ENCODE results near the gene PTPRE.
A peak's percentile ranks its signal among the peaks of the same experiment; 100 is the strongest.

Gene PTPRE

GRCh38 chr10:128060341-128061250 is 153.7 kb downstream of the PTPRE start:
- no peak for DNase-seq (ENCODE audit: low read depth)

- no peak for DNase-seq (ENCODE audit: low read depth)
Measured at GRCh38 chr10:128061306-128062300, 154.7 kb downstream of the PTPRE start.

GRCh38 chr10:128062331-128062880 is 155.5 kb downstream of the PTPRE start:
- no peak for DNase-seq (ENCODE audit: low read depth)

GRCh38 chr10:128062881-128063563 is 156.1 kb downstream of the PTPRE start:
- DNase-seq (ENCODE audit: low read depth), result no peak

- no peak for DNase-seq (ENCODE audit: low read depth)
Measured at GRCh38 chr10:128063736-128064107, 156.8 kb downstream of the PTPRE start.

GRCh38 chr10:128064108-128064969 is 157.4 kb downstream of the PTPRE start:
- peak; percentile 65 for DNase-seq (ENCODE audit: low read depth)

- no peak for DNase-seq (ENCODE audit: low read depth)
Measured at GRCh38 chr10:128064970-128065580, 158.2 kb downstream of the PTPRE start.

GRCh38 chr10:128065881-128066534 is 159.1 kb downstream of the PTPRE start:
- no peak for DNase-seq (ENCODE audit: low read depth)

- no peak for DNase-seq (ENCODE audit: low read depth)
Measured at GRCh38 chr10:128066870-128067382, 160.0 kb downstream of the PTPRE start.

GRCh38 chr10:128067691-128068397 is 160.9 kb downstream of the PTPRE start:
- DNase-seq (ENCODE audit: low read depth), result no peak

- DNase-seq (ENCODE audit: low read depth), result no peak
Measured at GRCh38 chr10:128068398-128069285, 161.7 kb downstream of the PTPRE start.

GRCh38 chr10:128069351-128070051 is 162.6 kb downstream of the PTPRE start:
- DNase-seq (ENCODE audit: low read depth), result peak; percentile 52

- DNase-seq (ENCODE audit: low read depth), result no peak
Measured at GRCh38 chr10:128070161-128070560, 163.3 kb downstream of the PTPRE start.

GRCh38 chr10:128070721-128071416 is 164.0 kb downstream of the PTPRE start:
- no peak for DNase-seq (ENCODE audit: low read depth)

GRCh38 chr10:128071417-128071782 is 164.5 kb downstream of the PTPRE start:
- DNase-seq (ENCODE audit: low read depth), result no peak

- DNase-seq (ENCODE audit: low read depth), result no peak
Measured at GRCh38 chr10:128072046-128072445, 165.1 kb downstream of the PTPRE start.

Measured in stimulated activated CD8-positive, alpha-beta memory T cell treated with anti-CD3 and anti-CD28 coated beads, Interleukin-12 subunit alpha, Interleukin-12 subunit beta, amount 100 ng/mL, for 4 hours (primary cell).